HG03432 (cell line): ENCODE data around the gene CHD6.
"Not testable (repeated sequence)": the region's sequence is repeated elsewhere in the genome, so short reads cannot be mapped to it uniquely, and the experiment has no call there.

Experiments used
- ATAC-seq: cut with Tn5 transposase; IDR thresholded peaks from one replicate; pipeline ENCODE4 v1.9.1; 2021; ENCODE audit warnings: mild to moderate bottlenecking, moderate library complexity; ENCODE audit not compliant: unreplicated experiment

CHD6 gene

DNA sequence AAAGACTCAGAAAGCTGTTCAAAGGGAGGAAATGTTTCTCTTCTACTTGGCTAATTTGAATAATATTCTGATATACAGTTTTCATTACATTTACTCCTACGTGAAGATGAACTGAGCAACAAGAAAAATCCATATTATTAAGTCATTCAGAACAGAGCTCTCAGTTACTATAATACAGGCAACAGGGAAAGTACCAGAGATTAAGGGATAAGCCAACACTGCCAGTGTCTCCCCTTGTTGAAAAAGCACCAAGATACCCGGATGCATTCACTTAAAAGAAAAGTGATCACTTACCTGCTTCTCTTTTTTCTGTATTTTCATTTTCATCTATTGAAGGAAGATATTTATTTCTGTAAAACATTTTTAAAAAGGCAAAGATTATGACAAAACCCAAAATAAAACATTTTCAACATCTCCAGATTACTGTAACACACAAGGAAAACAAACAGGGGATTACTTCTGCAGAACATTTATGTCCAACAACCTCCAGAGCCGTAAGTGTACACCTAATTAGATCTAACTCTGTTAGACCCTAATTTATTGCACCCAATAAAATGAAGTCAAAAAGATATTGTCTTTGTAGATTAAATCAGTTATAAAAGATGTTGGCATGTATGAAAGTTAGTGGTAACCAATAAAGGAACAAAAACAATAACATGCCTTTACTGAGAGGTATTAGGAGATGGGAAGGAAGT, 67.0 kb downstream of the CHD6 start:
- ATAC-seq = no peak

DNA sequence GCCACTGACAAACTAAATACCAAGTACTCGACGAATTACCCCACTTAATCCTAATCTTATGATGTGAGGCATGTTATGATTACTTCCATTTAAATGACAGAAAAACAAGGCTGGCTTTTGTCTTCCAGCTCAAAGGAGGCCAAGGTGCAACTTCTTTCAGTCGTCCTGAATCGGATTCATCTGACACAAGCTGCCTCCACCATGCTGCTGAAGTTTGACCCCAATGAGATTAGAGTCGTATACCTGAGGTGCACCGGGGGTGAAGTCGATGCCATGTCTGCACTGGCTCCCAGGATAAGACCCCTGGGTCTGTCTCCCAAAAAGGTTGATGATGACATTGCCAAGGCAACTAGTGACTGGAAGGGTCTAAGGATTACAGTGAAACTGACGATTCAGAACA, 71.0 kb downstream of the CHD6 start:
- ATAC-seq = no peak

DNA sequence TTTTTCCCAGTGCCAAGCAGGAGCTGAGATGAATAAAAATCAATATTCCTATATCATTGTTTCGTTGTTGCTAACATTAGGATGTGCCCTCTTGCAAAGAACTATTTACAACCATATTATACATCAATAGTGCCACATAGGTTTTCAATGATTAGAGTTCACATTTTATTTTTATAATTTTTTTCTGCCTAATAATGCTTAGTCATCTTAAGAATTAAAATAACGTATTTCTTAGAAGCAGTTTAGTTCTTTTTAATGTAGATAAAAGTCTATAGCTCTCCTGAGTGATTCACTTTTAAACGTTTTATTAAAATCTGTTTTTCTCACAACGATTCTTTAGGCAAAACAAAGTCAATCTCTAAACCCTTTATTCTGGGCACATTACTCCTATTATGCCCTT, 71.6 kb downstream of the CHD6 start:
- no peak for ATAC-seq

DNA sequence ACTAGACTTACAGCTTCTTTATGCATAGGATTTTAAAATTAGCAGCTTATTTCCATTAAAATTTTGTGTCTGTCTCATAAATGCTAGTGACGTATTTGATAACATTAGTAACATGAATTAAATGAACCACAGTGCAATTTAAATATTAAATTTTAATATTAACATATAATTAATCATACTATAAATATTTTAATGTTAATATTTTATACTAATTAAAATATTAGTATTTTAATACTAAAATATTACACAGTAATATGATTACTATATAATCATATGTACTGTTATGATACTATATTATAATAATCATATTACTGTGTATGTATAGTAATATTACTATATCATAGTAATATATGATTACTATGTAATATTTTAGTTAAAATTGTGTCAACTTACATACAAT, 73.7 kb downstream of the CHD6 start:
- no peak for ATAC-seq

DNA sequence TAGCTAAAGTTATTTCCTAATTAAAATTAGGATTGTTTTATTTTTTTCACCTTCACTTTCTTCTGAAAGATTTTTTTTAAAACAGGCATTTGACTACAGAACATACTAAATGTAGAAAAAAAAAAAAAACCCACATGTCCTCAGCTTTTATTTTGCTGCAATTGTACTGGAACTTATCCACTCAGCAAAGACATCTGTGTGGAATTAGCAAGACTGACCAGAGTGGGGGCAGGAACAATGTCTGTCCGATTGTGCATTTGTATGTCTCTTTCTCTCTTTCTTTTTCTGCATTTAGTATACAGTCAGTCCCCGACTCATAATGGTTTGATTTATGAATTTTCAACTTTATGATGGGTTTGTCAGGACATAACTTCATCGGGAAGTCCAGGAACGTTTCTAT, 77.3 kb downstream of the CHD6 start:
- ATAC-seq = no peak

DNA sequence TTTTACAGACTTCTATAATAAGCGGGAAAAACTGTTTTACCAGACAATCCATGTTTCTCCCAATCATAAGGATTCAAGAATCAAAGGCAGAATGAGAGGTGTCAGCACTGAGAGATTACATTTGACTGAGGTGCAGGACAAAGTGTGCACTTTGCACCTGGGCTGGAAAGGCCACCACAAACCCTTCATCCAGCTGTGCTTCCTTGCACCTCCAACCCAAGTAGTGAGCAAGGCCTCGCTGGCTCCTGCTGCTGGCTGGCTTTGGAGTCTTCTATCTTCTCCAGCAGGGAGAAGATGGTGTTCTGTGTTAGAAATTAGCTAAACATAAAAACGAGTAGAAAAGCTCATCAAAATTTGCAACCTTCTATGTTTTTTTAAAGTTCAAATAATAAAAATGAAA, 77.7 kb downstream of the CHD6 start:
- ATAC-seq = no peak

DNA sequence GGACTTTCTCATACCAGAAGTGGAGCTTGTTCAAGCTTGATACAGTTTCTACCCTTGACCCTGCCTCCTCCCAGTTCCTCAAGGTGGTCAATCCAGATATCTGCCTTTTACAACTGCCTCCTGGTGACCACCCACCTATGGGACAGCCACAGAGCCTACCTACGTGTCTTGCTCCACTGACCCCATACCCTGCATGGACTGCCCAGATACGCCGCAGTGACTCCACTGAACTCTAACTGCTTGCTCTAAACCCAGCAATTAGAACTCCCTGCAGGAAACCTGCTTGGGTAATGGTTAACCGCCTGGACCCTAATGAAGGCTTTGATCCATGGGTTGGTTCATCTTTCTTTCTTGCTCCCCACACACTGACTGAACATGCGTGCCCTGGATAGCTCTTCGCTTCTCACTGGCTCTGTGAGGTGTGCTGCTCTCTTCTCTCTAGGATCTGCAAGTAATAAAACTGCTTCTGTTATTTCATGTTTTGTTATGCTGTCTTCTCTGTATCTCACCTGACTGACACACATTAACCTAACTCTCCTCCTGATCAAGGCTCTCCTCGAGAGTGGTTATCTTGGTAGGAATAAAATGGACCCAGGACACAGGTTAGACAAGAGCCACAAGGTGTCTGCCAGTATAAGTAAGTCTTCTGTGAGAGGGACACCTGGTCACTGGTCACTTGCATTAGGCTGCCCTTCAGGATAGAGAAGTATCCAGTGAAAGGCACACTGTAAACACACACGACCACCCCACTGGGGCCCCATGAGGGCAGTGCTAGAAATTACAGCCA, 79.2 kb downstream of the CHD6 start:
- ATAC-seq = no peak

DNA sequence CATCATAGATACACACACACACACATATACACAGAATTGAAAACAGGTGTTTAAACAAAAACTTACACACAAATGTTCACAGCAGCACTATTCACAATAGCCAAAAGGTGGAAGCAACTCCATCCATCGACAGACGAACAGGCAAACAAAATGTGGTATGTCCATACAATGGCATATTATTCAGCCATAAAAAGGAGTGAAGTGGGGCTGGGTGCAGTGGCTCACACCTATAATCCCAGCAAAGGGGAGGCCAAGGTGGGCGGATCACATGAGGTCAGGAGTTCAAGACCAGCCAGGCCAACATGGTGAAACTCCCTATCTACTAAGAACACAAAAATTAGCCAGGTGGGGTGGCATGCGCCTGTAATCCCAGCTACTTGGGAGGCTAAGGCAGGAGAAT, 80.3 kb downstream of the CHD6 start:
- no peak for ATAC-seq

DNA sequence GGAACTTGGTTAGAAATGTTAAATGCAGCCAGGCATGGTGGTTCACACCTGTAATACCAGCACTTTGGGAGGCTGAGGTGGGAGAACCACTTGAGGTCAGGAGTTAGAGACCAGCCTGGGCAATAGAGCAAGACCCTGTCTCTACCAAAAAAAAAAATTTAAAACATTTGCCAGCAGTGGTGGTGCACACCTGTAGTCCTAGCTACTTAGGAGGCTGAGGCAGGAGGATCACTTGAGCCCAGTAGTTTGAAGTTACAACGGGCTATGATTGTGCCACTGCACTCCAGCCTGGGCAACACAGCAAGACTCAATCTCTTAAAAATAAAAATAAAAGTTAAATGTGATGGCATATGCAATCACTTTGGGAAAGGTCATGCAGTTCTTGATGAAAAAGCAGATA, 82.6 kb downstream of the CHD6 start:
- not testable (repeated sequence) for ATAC-seq

DNA sequence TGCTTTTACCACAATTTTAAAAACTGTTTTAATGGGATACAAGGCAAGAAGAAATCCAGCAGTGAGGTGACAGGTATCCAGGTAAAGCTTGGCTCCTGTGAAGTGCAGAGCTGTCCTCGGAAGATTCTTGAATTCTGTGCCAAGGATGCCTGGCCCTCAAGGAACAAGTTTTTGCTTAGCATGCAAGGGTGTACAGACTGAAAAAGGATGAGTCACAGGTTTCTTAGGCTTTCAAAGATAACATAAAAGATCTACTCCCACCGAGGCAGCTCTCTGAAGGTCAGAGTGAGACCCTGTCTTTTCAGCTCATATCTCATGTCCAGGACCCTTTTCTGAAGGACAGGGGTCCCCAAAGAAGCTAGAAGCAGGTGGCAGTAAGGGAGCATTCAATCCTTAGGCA, 83.3 kb downstream of the CHD6 start:
- ATAC-seq = no peak

DNA sequence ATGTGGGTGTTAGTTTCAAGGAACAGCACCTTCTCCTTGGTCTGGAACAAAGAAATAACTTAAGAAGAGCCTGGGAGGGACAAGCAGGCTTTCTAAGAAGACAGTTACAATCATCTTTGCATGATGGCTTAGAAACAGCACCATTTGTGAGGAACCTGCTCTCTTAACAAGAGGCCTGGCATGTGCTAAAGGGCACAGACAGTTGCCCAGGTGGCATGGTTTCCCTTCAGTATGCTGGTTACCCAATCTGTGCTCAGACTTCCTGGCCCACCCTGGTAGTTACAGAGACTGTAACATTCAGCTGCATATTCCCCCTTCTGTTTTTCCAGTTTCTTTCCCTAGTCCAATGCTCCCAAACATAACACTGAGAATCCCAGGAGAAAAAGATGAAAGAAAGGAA, 84.0 kb downstream of the CHD6 start:
- ATAC-seq = no peak

DNA sequence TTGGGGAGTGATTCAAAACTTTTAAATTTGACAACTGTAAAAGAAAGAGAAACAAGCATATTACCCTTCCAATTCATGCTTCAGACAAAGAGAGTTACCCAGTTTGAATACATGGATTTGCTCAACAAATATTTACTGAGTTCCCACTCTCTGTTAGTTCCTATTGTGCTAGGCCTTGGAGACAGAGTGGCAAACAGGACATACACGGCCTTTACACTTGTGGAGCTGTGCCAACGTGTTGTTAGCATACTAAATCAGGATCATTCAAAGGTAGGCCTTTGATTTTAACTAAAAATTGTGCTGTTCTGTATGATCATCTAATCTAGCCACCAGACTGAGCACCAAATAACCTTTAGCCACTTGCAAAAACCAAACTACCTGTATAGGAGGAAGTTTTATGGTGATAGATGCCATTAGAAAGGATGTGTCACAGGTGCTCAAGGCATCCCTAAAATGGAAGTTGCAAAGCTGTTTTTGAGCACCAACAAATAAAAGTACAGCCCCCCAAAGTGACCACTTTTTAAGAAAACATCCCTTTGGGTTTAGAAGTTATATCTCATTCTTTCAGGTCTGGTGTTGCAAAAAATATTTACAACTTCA, 84.5 kb downstream of the CHD6 start:
- ATAC-seq = no peak

DNA sequence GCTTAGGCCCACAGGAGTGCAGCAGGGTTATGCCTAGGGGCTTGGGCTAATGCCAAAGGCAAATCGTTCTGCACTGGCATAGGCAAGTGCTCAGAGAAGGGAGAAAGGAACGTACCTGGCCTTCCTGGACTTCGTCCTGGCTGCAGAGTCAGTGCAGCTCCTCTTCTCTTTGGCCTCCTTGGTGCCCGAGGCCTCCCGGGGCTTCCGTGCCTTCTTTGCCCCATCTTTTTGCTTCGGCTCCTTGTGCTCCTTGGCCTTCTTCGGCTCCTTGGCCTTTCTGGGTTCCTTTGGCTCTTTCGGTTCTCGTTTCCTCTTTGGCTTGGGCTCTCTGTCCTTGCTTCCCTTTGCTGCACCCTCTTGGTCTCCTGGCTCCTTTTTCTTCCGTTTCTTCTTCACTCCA, 85.2 kb downstream of the CHD6 start:
- ATAC-seq = no peak

DNA sequence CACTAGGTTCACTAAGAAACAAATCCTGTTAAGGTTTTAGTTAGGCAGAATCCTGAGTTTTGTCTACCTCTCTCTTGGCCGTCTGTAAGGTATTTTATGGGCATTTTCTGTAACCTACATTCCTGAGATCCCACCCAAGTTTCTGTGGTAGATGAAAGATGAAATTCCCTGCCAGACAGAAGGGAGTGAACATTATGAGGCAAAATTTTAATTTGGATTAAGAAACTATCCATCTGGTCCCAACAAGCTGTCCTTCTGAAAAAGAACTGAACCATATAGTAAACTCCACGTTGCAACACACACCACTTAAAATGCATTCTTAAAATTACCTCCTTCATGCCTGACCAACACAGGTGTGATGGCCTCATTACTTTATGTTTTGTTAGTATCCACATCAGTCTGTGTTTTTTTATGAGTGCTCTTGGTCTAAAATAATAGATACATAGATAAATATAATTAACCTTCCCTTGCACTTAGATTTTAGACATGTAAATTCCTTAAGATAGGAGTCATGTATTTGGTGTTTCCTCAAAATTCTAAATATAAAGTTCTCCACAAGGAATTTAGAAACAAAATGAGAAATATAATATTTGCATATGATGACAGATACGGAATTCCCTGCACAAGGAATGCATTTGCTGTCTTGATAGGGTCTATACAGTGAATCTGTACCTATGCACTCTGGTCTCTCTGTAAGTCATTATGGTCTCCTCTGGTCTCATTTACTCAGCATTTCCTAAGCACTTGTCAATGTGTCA, 86.5 kb downstream of the CHD6 start:
- no peak for ATAC-seq

DNA sequence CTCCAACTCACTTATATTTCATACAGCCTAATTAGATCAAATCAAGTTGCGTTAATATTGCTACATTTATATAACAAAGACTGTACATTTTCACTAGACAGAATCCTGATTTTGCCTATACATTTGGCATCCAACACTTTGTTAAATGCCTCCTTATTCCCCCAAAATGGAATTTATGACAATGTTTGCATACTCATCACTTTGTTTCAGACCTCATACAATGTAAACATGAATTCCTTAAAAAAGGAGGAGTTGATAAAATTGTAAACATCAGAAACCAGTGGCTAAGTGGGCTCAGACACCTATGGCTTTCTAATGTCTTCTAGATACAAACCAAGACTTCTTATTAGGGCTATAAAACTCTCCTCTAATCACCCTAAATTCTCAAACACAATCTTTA, 87.3 kb downstream of the CHD6 start:
- no peak for ATAC-seq

DNA sequence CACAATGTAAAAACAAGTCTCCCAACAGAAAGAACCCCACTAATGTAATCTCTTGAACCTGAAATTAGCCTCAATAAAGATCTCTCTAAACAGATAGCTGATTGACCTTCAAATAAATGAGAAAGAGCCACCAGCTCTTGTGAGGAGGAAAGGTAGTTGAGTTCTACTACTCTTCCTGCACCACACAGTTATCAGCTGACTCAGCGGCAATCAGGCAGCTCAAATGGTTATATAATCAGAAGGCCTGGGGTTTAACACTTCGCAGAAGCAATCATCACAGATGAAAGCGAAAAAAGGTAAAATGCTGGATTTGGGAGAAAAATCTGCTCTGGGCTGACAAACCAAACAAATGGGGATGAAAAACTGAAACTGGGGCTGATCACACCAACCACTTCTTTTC, 91.8 kb downstream of the CHD6 start:
- ATAC-seq = no peak

DNA sequence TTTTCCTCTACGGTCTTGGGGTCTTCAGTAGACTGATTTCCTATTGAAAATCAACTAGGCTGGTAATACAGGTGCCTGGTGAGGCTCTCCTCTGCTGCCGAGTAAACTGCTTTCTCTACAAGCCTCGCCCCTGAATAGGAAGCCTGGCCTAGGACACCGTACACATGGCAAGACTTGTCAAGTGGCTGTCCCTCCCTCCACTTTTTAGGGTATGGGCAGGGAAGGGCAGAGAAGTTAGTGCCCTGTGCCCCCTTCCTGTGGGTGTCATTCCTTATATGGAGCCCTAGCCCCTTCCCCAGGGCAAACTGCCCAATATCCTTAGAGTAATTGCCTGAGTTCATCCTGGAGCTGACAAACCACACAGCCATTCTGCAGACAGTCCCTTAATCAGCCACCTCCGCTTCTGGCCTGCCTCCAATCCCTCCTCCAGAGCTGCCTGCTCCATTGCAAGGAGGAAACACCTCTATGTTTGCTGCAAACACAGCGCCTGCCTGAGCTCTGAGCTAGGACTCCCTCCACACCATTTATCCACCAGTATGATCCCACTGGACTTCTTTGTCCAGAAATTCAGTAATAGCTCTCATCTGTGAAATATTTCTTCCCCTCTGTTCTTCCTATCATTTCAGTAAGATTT, 93.1 kb downstream of the CHD6 start:
- ATAC-seq = no peak

DNA sequence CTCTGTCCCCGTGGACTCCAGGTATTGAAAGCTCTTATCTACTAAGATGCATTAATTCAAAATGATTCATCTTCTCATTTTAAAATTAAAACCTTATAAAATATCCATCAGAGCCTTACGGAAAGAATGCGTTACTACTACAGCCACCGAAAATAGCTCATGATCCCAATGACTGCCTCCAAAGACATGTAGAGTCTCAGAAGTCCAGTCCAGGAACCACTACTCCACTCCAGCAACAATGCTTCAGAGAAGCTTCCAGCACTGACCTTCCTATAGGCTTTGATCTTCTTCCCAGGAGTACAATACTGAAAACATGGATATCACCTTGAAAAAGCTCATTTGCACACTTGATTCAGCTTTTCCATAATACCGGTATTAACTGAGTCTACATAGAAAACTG, 94.3 kb downstream of the CHD6 start:
- no peak for ATAC-seq

DNA sequence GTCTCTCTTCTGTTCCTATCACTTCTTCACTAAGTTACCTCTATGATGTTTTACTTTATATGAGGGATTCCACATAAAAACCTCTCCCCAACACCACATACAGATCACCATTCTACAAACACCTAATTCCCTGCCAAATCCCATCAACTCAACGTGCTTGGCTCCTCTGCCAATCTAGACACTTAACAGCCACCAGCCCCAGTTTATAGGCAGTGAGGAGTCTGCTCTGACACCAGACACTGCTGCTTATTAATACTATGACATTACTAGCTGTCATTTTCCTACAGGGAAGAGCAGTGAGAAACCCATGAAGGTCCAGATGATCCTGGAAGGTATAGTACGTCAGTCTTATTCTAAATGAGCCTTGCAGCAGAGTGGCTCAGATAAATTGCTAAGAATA, 104.3 kb downstream of the CHD6 start:
- no peak for ATAC-seq

DNA sequence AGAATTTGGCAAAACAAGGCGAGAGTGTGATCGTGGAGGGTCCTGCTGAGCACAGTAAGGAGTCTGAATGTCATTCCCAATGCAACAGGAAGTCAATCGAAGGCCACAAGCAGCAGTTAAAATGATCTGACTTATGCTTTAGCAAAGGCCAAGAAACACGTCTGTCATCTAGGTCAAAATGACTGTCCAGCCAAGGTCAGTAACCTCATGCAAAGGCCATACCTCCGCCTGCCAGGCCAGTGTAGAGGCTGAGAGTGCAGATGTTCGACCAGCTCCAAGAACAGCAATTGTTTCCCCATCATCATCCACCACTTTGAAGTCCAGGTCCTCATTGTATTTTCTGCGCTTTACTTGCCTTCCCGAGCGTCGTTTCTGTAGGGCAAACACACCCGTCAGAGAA, 105.6 kb downstream of the CHD6 start:
- no peak for ATAC-seq

DNA sequence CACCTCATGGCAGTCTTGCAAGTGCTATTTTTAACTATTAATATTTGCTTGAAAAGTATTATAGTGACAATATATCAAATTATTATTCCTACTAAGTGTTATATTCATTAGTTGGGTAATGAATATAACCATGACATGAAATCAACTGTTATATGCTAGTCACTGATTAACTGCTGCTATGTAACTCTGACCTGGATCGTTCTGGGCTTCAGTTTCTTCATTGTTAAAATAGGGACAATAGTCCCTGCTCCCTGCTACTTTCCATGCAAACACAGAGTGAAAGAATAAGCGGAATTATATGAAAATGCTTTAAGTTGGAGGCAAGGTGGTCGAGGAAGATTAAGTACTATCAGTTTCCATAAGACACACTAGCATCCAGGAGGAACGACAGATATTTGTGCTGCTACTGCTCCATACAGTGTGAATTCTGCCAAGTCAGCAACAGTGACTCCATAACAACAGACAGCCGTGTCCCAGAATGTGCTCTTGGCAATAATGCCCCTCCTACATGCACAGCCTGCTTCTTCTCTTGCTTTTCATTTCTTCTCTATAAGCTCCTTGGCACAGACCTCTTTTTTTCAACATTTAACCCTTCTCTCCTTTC, 107.2 kb downstream of the CHD6 start:
- no peak for ATAC-seq
